Calu3 (cell line): ENCODE results near the gene EFHD2. TPM values are rescaled to one million over a fixed set of nuclear protein-coding genes. Genes with fewer than 3 reads are reported as not detected.

Experiments
- BruUV-seq: library from RNA; stranded (reverse); fragments of 400-500 nt; replicated peaks from 2 replicates; lab custom pipeline; 2021; lab: Mats Ljungman, UMichigan
- CTCF ChIA-PET: fragments of 300-600 bp; sonication (Branson Sonifier 250); formaldehyde crosslinking; loops from one replicate; lab custom pipeline; 2022; ENCODE audit warnings: antibody characterized with exemption; lab: Charles Lee
- DNase-seq: peaks from one replicate; pipeline ENCODE4 v3.0.0; 2022
- H3K27ac Mint-ChIP-seq: one replicate; pipeline ENCODE4 v1.8.0; 2022; ENCODE audit warnings: mixed read lengths; ENCODE audit not compliant: unreplicated experiment
- H3K27me3 Mint-ChIP-seq: one replicate; pipeline ENCODE4 v1.8.0; 2022; ENCODE audit warnings: mixed read lengths; ENCODE audit not compliant: unreplicated experiment
- H3K36me3 Mint-ChIP-seq: one replicate; pipeline ENCODE4 v1.8.0; 2022; ENCODE audit warnings: mild to moderate bottlenecking, moderate library complexity, mixed read lengths; ENCODE audit not compliant: insufficient read depth, unreplicated experiment
- H3K4me1 Mint-ChIP-seq: one replicate; pipeline ENCODE4 v1.8.0; 2022; ENCODE audit warnings: mild to moderate bottlenecking, low read depth, mixed read lengths; ENCODE audit not compliant: unreplicated experiment
- H3K4me3 Mint-ChIP-seq: one replicate; pipeline ENCODE4 v1.8.0; 2022; ENCODE audit warnings: mild to moderate bottlenecking, low read depth, moderate library complexity, mixed read lengths; ENCODE audit not compliant: unreplicated experiment
- H3K9me3 Mint-ChIP-seq: one replicate; pipeline ENCODE4 v1.8.0; 2022; ENCODE audit warnings: low read depth, mixed read lengths; ENCODE audit not compliant: unreplicated experiment
- CTCF ChIP-seq: fragments of 200-600 bp; IDR thresholded peaks from one replicate; pipeline ENCODE4 v1.8.0; 2022; ENCODE audit warnings: antibody characterized with exemption; ENCODE audit not compliant: unreplicated experiment
- intact Hi-C: fragments of 100-400 bp; cut with micrococcal nuclease; formaldehyde crosslinking; loops from one replicate; pipeline ENCODE4 v1.10.0; 2022; ENCODE audit not compliant: unreplicated experiment
- total RNA-seq: library from RNA; stranded (reverse); gene quantifications from 2 replicates; pipeline ENCODE4 v1.2.3, GENCODE V29; 2022

Gene EFHD2
- total RNA-seq, 1 experiment from 2014 or later, result 51.0 TPM

DNA sequence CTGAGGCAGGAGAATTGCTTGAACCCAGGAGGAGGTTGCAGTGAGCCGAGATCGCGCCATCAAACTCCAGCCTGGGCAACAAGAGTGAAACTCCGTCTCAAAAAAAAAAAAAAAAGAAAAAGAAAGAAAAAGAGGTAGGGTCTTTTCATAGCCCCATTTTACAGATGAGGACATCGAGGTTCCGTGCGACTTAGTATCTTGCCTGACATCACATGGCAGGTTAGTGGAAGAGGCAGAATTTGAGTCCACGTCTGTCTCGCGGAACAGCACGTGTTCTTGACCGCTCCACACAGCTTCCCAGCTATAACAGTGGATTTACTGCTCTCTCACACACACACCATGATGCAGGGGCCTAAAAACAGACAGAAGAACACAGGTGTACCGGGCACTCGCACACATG lies 29.6 kb downstream of the EFHD2 start:
- intact Hi-C loops, result no loop called here
- no peaks in the 10 kb centered on the region for H3K9me3 Mint-ChIP-seq
- CTCF ChIA-PET, result interaction anchor here (0.5 kb wide), 1 partner anchor 111 kb away, joined by 3 read pairs; no protein-coding TSS in a partner anchor
- no peak for TF ChIP-seq CTCF
- no peaks in the 10 kb centered on the region for H3K27me3 Mint-ChIP-seq
- no peak overlapping the region for H3K27ac Mint-ChIP-seq
- no peak overlapping the region for H3K4me3 Mint-ChIP-seq
- H3K36me3 Mint-ChIP-seq, result peaks cover 4% of the 10 kb centered on the region
- no TSS peak for BruUV-seq
- no peak for DNase-seq
- H3K4me1 Mint-ChIP-seq, result no peaks in the 10 kb centered on the region

- DNase-seq, result no peak
- Mint-ChIP-seq H3K4me1 (no peaks in the 10 kb centered on the region), H3K36me3 (peaks cover 4% of the 10 kb centered on the region), H3K27ac (no peak overlapping the region), H3K9me3 (no peaks in the 10 kb centered on the region), H3K27me3 (peaks cover 4% of the 10 kb centered on the region), H3K4me3 (no peak overlapping the region)
- CTCF ChIA-PET, result no interaction called here
- intact Hi-C loops, result no loop called here
- no peak for TF ChIP-seq CTCF
- BruUV-seq, result no TSS peak
Observed at GRCh38 chr1:15440357-15440756, 30.7 kb downstream of the EFHD2 start.

GRCh38 chr1:15441247-15441646 lies 31.6 kb downstream of the EFHD2 start:
- H3K27me3 Mint-ChIP-seq, result peaks cover 13% of the 10 kb centered on the region
- H3K4me1 Mint-ChIP-seq, result no peaks in the 10 kb centered on the region
- no TSS peak for BruUV-seq
- H3K36me3 Mint-ChIP-seq, result peaks cover 4% of the 10 kb centered on the region
- TF ChIP-seq CTCF, result no peak
- DNase-seq, result no peak
- intact Hi-C loops, result no loop called here
- no peaks in the 10 kb centered on the region for H3K9me3 Mint-ChIP-seq
- CTCF ChIA-PET, result no interaction called here
- H3K27ac Mint-ChIP-seq, result no peak overlapping the region
- H3K4me3 Mint-ChIP-seq, result no peak overlapping the region

GRCh38 chr1:15442119-15442518 lies 32.4 kb downstream of the EFHD2 start:
- no peak overlapping the region for H3K4me3 Mint-ChIP-seq
- DNase-seq, result no peak
- no TSS peak for BruUV-seq
- H3K27me3 Mint-ChIP-seq, result peaks cover 21% of the 10 kb centered on the region
- no peaks in the 10 kb centered on the region for H3K9me3 Mint-ChIP-seq
- intact Hi-C loops, result no loop called here
- H3K27ac Mint-ChIP-seq, result no peak overlapping the region
- CTCF ChIA-PET, result no interaction called here
- peaks cover 4% of the 10 kb centered on the region for H3K36me3 Mint-ChIP-seq
- H3K4me1 Mint-ChIP-seq, result no peaks in the 10 kb centered on the region
- no peak for TF ChIP-seq CTCF
